ENCODE measurements around the gene CTU2. TPM values are rescaled to one million over a fixed set of nuclear protein-coding genes. Genes with fewer than 3 reads are reported as not detected.

CTU2 gene
- total and polyA plus RNA-seq, 9 of the 15 experiments (the other 6 are each of a cell fraction or from before 2014, with no cell fraction given) = 1.3 to 105 (median 23.2) TPM

GRCh38 chr16:88686062-88686438 lies 20.3 kb upstream of the CTU2 start (continued):
- TF ChIP-seq, protein P1, sequence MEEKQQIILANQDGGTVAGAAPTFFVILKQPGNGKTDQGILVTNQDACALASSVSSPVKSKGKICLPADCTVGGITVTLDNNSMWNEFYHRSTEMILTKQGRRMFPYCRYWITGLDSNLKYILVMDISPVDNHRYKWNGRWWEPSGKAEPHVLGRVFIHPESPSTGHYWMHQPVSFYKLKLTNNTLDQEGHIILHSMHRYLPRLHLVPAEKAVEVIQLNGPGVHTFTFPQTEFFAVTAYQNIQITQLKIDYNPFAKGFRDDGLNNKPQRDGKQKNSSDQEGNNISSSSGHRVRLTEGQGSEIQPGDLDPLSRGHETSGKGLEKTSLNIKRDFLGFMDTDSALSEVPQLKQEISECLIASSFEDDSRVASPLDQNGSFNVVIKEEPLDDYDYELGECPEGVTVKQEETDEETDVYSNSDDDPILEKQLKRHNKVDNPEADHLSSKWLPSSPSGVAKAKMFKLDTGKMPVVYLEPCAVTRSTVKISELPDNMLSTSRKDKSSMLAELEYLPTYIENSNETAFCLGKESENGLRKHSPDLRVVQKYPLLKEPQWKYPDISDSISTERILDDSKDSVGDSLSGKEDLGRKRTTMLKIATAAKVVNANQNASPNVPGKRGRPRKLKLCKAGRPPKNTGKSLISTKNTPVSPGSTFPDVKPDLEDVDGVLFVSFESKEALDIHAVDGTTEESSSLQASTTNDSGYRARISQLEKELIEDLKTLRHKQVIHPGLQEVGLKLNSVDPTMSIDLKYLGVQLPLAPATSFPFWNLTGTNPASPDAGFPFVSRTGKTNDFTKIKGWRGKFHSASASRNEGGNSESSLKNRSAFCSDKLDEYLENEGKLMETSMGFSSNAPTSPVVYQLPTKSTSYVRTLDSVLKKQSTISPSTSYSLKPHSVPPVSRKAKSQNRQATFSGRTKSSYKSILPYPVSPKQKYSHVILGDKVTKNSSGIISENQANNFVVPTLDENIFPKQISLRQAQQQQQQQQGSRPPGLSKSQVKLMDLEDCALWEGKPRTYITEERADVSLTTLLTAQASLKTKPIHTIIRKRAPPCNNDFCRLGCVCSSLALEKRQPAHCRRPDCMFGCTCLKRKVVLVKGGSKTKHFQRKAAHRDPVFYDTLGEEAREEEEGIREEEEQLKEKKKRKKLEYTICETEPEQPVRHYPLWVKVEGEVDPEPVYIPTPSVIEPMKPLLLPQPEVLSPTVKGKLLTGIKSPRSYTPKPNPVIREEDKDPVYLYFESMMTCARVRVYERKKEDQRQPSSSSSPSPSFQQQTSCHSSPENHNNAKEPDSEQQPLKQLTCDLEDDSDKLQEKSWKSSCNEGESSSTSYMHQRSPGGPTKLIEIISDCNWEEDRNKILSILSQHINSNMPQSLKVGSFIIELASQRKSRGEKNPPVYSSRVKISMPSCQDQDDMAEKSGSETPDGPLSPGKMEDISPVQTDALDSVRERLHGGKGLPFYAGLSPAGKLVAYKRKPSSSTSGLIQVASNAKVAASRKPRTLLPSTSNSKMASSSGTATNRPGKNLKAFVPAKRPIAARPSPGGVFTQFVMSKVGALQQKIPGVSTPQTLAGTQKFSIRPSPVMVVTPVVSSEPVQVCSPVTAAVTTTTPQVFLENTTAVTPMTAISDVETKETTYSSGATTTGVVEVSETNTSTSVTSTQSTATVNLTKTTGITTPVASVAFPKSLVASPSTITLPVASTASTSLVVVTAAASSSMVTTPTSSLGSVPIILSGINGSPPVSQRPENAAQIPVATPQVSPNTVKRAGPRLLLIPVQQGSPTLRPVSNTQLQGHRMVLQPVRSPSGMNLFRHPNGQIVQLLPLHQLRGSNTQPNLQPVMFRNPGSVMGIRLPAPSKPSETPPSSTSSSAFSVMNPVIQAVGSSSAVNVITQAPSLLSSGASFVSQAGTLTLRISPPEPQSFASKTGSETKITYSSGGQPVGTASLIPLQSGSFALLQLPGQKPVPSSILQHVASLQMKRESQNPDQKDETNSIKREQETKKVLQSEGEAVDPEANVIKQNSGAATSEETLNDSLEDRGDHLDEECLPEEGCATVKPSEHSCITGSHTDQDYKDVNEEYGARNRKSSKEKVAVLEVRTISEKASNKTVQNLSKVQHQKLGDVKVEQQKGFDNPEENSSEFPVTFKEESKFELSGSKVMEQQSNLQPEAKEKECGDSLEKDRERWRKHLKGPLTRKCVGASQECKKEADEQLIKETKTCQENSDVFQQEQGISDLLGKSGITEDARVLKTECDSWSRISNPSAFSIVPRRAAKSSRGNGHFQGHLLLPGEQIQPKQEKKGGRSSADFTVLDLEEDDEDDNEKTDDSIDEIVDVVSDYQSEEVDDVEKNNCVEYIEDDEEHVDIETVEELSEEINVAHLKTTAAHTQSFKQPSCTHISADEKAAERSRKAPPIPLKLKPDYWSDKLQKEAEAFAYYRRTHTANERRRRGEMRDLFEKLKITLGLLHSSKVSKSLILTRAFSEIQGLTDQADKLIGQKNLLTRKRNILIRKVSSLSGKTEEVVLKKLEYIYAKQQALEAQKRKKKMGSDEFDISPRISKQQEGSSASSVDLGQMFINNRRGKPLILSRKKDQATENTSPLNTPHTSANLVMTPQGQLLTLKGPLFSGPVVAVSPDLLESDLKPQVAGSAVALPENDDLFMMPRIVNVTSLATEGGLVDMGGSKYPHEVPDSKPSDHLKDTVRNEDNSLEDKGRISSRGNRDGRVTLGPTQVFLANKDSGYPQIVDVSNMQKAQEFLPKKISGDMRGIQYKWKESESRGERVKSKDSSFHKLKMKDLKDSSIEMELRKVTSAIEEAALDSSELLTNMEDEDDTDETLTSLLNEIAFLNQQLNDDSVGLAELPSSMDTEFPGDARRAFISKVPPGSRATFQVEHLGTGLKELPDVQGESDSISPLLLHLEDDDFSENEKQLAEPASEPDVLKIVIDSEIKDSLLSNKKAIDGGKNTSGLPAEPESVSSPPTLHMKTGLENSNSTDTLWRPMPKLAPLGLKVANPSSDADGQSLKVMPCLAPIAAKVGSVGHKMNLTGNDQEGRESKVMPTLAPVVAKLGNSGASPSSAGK (IDR thresholded peaks at IDR 0.05) = no peak
- TF ChIP-seq SMARCC2 (IDR thresholded peaks at IDR 0.05; ENCODE audit: low read depth) (no peak), HCFC1 (IDR thresholded peaks at IDR 0.05; ENCODE audit: low read depth, low read length) (no peak), MYNN (IDR thresholded peaks at IDR 0.05) (no peak), MYNN (CRISPR knock-in tag; IDR thresholded peaks at IDR 0.05) (0 out of 2 replicates have a peak, but pooled peaks have one; percentile 42), GABPB1 (CRISPR knock-in tag; IDR thresholded peaks at IDR 0.05) (0 out of 2 replicates have a peak, but pooled peaks have one; percentile 18), ERF (CRISPR knock-in tag; IDR thresholded peaks at IDR 0.05) (no peak), ZBTB7A (IDR thresholded peaks at IDR 0.05; ENCODE audit: borderline replicate concordance, control insufficient read depth, low read depth, low read length) (no peak; the same call in 1 of the 2 replicates), TAF15 (IDR thresholded peaks at IDR 0.05; ENCODE audit: low read depth, low read length) (no peak), GTF2A2 (tag; IDR thresholded peaks at IDR 0.05) (no peak), SIRT6 (IDR thresholded peaks at IDR 0.05; ENCODE audit: low read depth, low read length) (no peak), IFI16 (CRISPR knock-in tag; IDR thresholded peaks at IDR 0.05) (no peak), SRF (CRISPR knock-in tag; IDR thresholded peaks at IDR 0.05) (no peak), ARID4B (CRISPR knock-in tag; IDR thresholded peaks at IDR 0.05) (peak; percentile 23; the same call in 1 of the 2 replicates)
